OCI-LY7 (cell line): ENCODE measurements around the gene ALG1L2. TPM values are rescaled to one million over a fixed set of nuclear protein-coding genes. Genes with fewer than 3 reads are reported as not detected.
"Not testable (repeated sequence)": the region's sequence is repeated elsewhere in the genome, so short reads cannot be mapped to it uniquely, and the experiment has no call there.

Source experiments
- BruUV-seq: library from RNA; stranded (reverse); fragments of 400-500 nt; replicated peaks from 2 replicates; lab custom pipeline; 2021; lab: Mats Ljungman, UMichigan
- CTCF ChIA-PET: fragments of 300-600 bp; sonication (Branson Sonifier 250); formaldehyde crosslinking; loops from one replicate; lab custom pipeline; 2022; ENCODE audit warnings: antibody characterized with exemption; ENCODE audit not compliant: unreplicated experiment; lab: Charles Lee
- POLR2A ChIA-PET: fragments of 300-600 bp; sonication (Branson Sonifier 250); formaldehyde crosslinking; loops from one replicate; lab custom pipeline; 2022; ENCODE audit warnings: antibody characterized with exemption; lab: Charles Lee
- DNase-seq: peaks from one replicate; pipeline ENCODE4 v3.0.0-alpha.2; 2015; ENCODE audit warnings: low spot score
- H2AFZ ChIP-seq: fragments of 200-600 bp; sonication (generic), shearing (Covaris generic); 2 replicates; pipeline ENCODE4 v1.6.1; 2014; ENCODE audit warnings: mild to moderate bottlenecking, antibody characterized with exemption, low read length, moderate library complexity
- H3K27ac ChIP-seq: fragments of 200-600 bp; sonication (generic); 2 replicates; pipeline ENCODE4 v1.5.1; 2014; ENCODE audit warnings: mixed run types, low read depth, mild to moderate bottlenecking, moderate library complexity, low read length, inconsistent platforms; ENCODE audit not compliant: poor library complexity, severe bottlenecking
- H3K36me3 ChIP-seq: fragments of 200-600 bp; sonication (generic); 2 replicates; pipeline ENCODE4 v1.6.1; 2014; ENCODE audit warnings: mild to moderate bottlenecking, antibody characterized with exemption, low read length, moderate library complexity, mixed read lengths; ENCODE audit not compliant: insufficient read depth
- H3K4me1 ChIP-seq: fragments of 200-600 bp; sonication (generic); 2 replicates; pipeline ENCODE4 v1.5.1; 2014; ENCODE audit warnings: mild to moderate bottlenecking, low read length; ENCODE audit not compliant: insufficient read depth, poor library complexity, severe bottlenecking
- H3K4me2 ChIP-seq: fragments of 200-600 bp; sonication (generic); 2 replicates; pipeline ENCODE4 v1.6.1; 2014; ENCODE audit warnings: mild to moderate bottlenecking, low read length
- H3K4me3 ChIP-seq: fragments of 200-600 bp; sonication (generic); 2 replicates; pipeline ENCODE4 v1.5.1; 2014; ENCODE audit warnings: mild to moderate bottlenecking, low read depth, low read length; ENCODE audit not compliant: poor library complexity, severe bottlenecking
- H3K79me2 ChIP-seq: fragments of 200-600 bp; sonication (generic); 2 replicates; pipeline ENCODE4 v1.6.1; 2016; ENCODE audit warnings: low read depth, mild to moderate bottlenecking, low read length, moderate library complexity, mixed read lengths; ENCODE audit not compliant: insufficient read depth
- H3K9me2 ChIP-seq: fragments of 200-600 bp; sonication (generic); 2 replicates; pipeline ENCODE4 v1.6.1; 2016; ENCODE audit warnings: mild to moderate bottlenecking, low read length, mixed read lengths; ENCODE audit not compliant: insufficient read depth
- H3K9me3 ChIP-seq: fragments of 200-600 bp; sonication (generic); 2 replicates; pipeline ENCODE4 v1.6.1; 2014; ENCODE audit warnings: mild to moderate bottlenecking, mixed run types, low read length, mixed read lengths
- H4K20me1 ChIP-seq: fragments of 200-600 bp; sonication (generic); 2 replicates; pipeline ENCODE4 v1.6.1; 2014; ENCODE audit warnings: mild to moderate bottlenecking, antibody characterized with exemption, low read length, moderate library complexity, mixed read lengths; ENCODE audit not compliant: insufficient read depth
- intact Hi-C: fragments of 100-400 bp; cut with micrococcal nuclease; formaldehyde crosslinking; loops from one replicate; pipeline ENCODE4 v1.10.0; 2022; ENCODE audit not compliant: unreplicated experiment
- total RNA-seq, 2 experiments: library from RNA; depleted of rRNA in 1 of 2; stranded (reverse); fragments of >200 nt in 1 of 2; shearing (Covaris generic) in 1 of 2; gene quantifications; 2 replicates each; pipeline ENCODE4 v1.2.3, GENCODE V29; 2014 to 2022
- TF ChIP-seq, protein P1 (sequence below): fragments of 200-600 bp; sonication (generic); conservative IDR thresholded peaks from 2 replicates; pipeline ENCODE4 v1.5.1; 2014; ENCODE audit warnings: mild to moderate bottlenecking, antibody characterized with exemption, low read length, moderate library complexity, mixed read lengths

ALG1L2 gene
- total RNA-seq, 2 experiments from 2014 or later, result 2.8 TPM; not detected in 1

- H3K9me2 ChIP-seq, H3K27ac ChIP-seq, H3K4me3 ChIP-seq, H4K20me1 ChIP-seq, DNase-seq, intact Hi-C loops, H2AFZ ChIP-seq, CTCF ChIA-PET, H3K9me3 ChIP-seq, H3K79me2 ChIP-seq, BruUV-seq, POLR2A ChIA-PET, H3K4me1 ChIP-seq, H3K4me2 ChIP-seq, H3K36me3 ChIP-seq: not testable (repeated sequence)
- TF ChIP-seq, protein P1, sequence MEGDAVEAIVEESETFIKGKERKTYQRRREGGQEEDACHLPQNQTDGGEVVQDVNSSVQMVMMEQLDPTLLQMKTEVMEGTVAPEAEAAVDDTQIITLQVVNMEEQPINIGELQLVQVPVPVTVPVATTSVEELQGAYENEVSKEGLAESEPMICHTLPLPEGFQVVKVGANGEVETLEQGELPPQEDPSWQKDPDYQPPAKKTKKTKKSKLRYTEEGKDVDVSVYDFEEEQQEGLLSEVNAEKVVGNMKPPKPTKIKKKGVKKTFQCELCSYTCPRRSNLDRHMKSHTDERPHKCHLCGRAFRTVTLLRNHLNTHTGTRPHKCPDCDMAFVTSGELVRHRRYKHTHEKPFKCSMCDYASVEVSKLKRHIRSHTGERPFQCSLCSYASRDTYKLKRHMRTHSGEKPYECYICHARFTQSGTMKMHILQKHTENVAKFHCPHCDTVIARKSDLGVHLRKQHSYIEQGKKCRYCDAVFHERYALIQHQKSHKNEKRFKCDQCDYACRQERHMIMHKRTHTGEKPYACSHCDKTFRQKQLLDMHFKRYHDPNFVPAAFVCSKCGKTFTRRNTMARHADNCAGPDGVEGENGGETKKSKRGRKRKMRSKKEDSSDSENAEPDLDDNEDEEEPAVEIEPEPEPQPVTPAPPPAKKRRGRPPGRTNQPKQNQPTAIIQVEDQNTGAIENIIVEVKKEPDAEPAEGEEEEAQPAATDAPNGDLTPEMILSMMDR, result peak; percentile 56
These were observed 62.2 kb downstream of the ALG1L2 start for GRCh38 chr3:130143648-130144327.

GRCh38 chr3:130144328-130144650, 62.7 kb downstream of the ALG1L2 start:
- BruUV-seq, intact Hi-C loops: not testable (repeated sequence)

DNA sequence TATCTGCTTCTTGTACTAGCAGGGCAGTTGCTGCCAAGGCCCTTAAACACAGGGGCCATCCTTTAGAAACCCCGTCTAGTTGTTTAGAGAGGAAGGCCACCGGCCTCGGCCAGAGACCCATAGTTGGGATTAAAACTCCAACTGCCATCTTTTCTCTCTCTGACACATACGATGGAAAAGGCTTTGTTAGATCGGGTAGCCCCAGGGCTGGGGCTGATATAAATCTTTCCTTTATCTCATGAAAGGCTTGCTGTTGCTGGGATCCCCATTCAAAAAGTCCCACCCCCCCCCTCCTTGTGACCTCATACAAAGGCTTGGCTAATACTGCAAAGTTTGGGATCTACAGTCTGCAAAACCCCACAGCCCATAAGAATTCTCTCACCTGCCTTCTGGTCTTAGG, 63.8 kb downstream of the ALG1L2 start:
- BruUV-seq, CTCF ChIA-PET: not testable (repeated sequence)

More at GRCh38 chr3:130144328-130144650, 62.7 kb downstream of the ALG1L2 start:
- H4K20me1 ChIP-seq, H3K4me3 ChIP-seq, H2AFZ ChIP-seq, H3K4me2 ChIP-seq, H3K79me2 ChIP-seq, POLR2A ChIA-PET, DNase-seq, H3K9me2 ChIP-seq, H3K4me1 ChIP-seq, H3K27ac ChIP-seq, H3K36me3 ChIP-seq, H3K9me3 ChIP-seq: not testable (repeated sequence)
- CTCF ChIA-PET, result interaction anchor here (0.5 kb wide), 1 partner anchor 1386 kb away, joined by 3 read pairs; no protein-coding TSS in a partner anchor

GRCh38 chr3:130146465-130146864, 64.8 kb downstream of the ALG1L2 start:
- BruUV-seq, CTCF ChIA-PET: not testable (repeated sequence)

More for the DNA sequence above, 63.8 kb downstream of the ALG1L2 start:
- H3K27ac ChIP-seq, H3K36me3 ChIP-seq, H3K4me1 ChIP-seq, H3K4me3 ChIP-seq, H2AFZ ChIP-seq, DNase-seq, intact Hi-C loops, POLR2A ChIA-PET, H3K4me2 ChIP-seq, H3K9me3 ChIP-seq, H3K79me2 ChIP-seq, H4K20me1 ChIP-seq, H3K9me2 ChIP-seq: not testable (repeated sequence)

More at GRCh38 chr3:130146465-130146864, 64.8 kb downstream of the ALG1L2 start:
- H3K9me2 ChIP-seq, H3K27ac ChIP-seq, H3K9me3 ChIP-seq, H3K4me1 ChIP-seq, POLR2A ChIA-PET, H3K36me3 ChIP-seq, H3K79me2 ChIP-seq, intact Hi-C loops, H2AFZ ChIP-seq, H3K4me2 ChIP-seq, H3K4me3 ChIP-seq, DNase-seq, H4K20me1 ChIP-seq: not testable (repeated sequence)

Other genes with a start within 250 kb of the ALG1L2 start
- gene TMCC1, start 188.1 kb upstream of the ALG1L2 start, total RNA-seq (2014; rRNA removed; shearing (Covaris generic)), result 24.0 and 31.7 TPM in 2 replicates
- gene TMCC1, start 188.1 kb upstream of the ALG1L2 start, total RNA-seq (2022), result 35.6 and 38.8 TPM in 2 replicates
- not detected in 2 replicates for gene TRH, start 107.1 kb upstream of the ALG1L2 start, total RNA-seq (2014; rRNA removed; shearing (Covaris generic))
- not detected in 2 replicates for gene TRH, start 107.1 kb upstream of the ALG1L2 start, total RNA-seq (2022)